GM12872 (cell line): ENCODE data around the gene AHCYL2.

Experiments used
- CTCF ChIP-seq: IDR thresholded peaks from 3 replicates; pipeline ENCODE4 v1.5.1; 2011; ENCODE audit warnings: low read depth, mild to moderate bottlenecking, low read length, moderate library complexity; ENCODE audit not compliant: insufficient read depth

Gene AHCYL2

GRCh38 chr7:129367700-129368388 is 143.0 kb downstream of the AHCYL2 start:
- peak; percentile 90 for TF ChIP-seq CTCF

GRCh38 chr7:129368389-129368986 is 143.7 kb downstream of the AHCYL2 start:
- no peak for TF ChIP-seq CTCF

GRCh38 chr7:129370812-129371211 is 146.0 kb downstream of the AHCYL2 start:
- TF ChIP-seq CTCF: no peak

GRCh38 chr7:129371487-129371886 is 146.7 kb downstream of the AHCYL2 start:
- TF ChIP-seq CTCF: no peak

- no peak for TF ChIP-seq CTCF
Measured at GRCh38 chr7:129373651-129374428, 149.0 kb downstream of the AHCYL2 start.

- TF ChIP-seq CTCF: no peak
Measured at GRCh38 chr7:129375141-129375938, 150.5 kb downstream of the AHCYL2 start.
